DND-41 (cell line): ENCODE measurements around the gene ECHS1.

Experiments used
- EZH2 ChIP-seq: IDR thresholded peaks from 3 replicates; pipeline ENCODE4 v1.6.1; 2012; ENCODE audit warnings: borderline replicate concordance, low read depth, mild to moderate bottlenecking, moderate library complexity, low read length, inconsistent platforms; ENCODE audit not compliant: severe bottlenecking
- TF ChIP-seq, protein P1 (sequence below): IDR thresholded peaks from 2 replicates; pipeline ENCODE4 v1.5.1; 2012; ENCODE audit warnings: borderline replicate concordance, low read length, moderate library complexity, mild to moderate bottlenecking; ENCODE audit not compliant: poor library complexity, severe bottlenecking; ENCODE audit errors: extremely low read depth

DNA sequence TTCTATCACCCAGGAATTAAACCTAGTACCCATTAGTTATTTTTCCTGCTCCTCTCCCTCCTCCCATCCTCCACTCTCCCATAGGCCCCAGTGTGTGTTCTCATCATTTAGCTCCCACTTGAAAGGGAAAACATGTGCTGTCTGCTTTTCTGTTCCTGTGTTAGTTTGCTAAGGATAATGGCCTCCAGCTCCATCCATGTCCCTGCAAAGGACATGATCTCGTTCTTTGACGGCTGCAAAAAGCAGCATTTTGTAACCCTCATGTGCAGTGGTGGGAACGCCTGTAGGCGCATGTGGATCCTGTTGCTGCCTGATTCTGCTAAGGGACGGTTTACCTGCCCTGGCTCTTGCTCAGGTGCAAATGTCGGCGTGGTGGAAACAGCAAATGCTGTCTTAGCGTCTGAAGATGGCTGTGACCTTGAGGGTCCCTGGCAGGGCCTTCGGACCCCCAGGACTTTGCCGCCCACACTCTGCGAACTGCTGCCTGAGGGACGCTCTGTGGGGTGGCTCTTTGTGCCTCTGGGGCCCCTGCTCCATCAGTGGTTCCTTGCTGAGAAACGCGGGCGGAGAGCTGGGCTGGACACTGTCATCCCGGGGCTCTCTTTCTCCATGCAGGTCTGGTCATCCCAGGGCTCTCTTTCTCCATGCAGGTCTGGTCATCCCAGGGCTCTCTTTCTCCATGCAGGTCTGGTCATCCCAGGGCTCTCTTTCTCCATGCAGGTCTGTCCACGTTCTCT, 15.2 kb upstream of the ECHS1 start:
- TF ChIP-seq, protein P1, sequence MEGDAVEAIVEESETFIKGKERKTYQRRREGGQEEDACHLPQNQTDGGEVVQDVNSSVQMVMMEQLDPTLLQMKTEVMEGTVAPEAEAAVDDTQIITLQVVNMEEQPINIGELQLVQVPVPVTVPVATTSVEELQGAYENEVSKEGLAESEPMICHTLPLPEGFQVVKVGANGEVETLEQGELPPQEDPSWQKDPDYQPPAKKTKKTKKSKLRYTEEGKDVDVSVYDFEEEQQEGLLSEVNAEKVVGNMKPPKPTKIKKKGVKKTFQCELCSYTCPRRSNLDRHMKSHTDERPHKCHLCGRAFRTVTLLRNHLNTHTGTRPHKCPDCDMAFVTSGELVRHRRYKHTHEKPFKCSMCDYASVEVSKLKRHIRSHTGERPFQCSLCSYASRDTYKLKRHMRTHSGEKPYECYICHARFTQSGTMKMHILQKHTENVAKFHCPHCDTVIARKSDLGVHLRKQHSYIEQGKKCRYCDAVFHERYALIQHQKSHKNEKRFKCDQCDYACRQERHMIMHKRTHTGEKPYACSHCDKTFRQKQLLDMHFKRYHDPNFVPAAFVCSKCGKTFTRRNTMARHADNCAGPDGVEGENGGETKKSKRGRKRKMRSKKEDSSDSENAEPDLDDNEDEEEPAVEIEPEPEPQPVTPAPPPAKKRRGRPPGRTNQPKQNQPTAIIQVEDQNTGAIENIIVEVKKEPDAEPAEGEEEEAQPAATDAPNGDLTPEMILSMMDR: no peak
- TF ChIP-seq EZH2: no peak
